HepG2 (cell line): ENCODE measurements around the gene COPZ2. TPM values are rescaled to one million over a fixed set of nuclear protein-coding genes. Genes with fewer than 3 reads are reported as not detected.

Experiments
- BHLHE40 ChIP-seq: IDR thresholded peaks from 2 replicates; pipeline ENCODE4 v1.6.1; 2011; ENCODE audit warnings: low read length, improper control_type of control experiment
- FOSL2 ChIP-seq: sonication (generic); formaldehyde crosslinking; IDR thresholded peaks from 2 replicates; pipeline ENCODE4 v1.4.0; 2020; ENCODE audit warnings: missing genetic modification reagents
- HCFC1 ChIP-seq: fragments of 150-350 bp; IDR thresholded peaks from 2 replicates; pipeline ENCODE4 v1.6.1; 2014; ENCODE audit warnings: low read depth, low read length
- HDAC1 ChIP-seq: sonication (generic); formaldehyde crosslinking; IDR thresholded peaks from 2 replicates; pipeline ENCODE4 v1.5.1; 2020; ENCODE audit warnings: mild to moderate bottlenecking, missing genetic modification reagents
- HDAC6 ChIP-seq: fragments of 200-600 bp; sonication (generic); IDR thresholded peaks from 2 replicates; pipeline ENCODE4 v1.7.0; 2017; ENCODE audit warnings: mild to moderate bottlenecking, antibody characterized with exemption, low read length, low read depth
- JDP2 ChIP-seq: sonication (generic); formaldehyde crosslinking; IDR thresholded peaks from 2 replicates; pipeline ENCODE4 v1.8.1; 2022; ENCODE audit warnings: missing genetic modification reagents, borderline replicate concordance
- JUNB ChIP-seq: sonication (generic); formaldehyde crosslinking; IDR thresholded peaks from 2 replicates; pipeline ENCODE4 v1.8.0; 2022; ENCODE audit warnings: missing genetic modification reagents, mild to moderate bottlenecking, borderline replicate concordance
- KAT8 ChIP-seq: IDR thresholded peaks from 2 replicates; pipeline ENCODE4 v1.6.1; 2016; ENCODE audit warnings: missing genetic modification reagents, missing compliant biosample characterization
- MED8 ChIP-seq: sonication (generic); formaldehyde crosslinking; IDR thresholded peaks from 2 replicates; pipeline ENCODE4 v1.8.1; 2023; ENCODE audit warnings: mild to moderate bottlenecking, missing genetic modification reagents; ENCODE audit not compliant: insufficient replicate concordance
- RBAK ChIP-seq: sonication (generic); formaldehyde crosslinking; IDR thresholded peaks from 2 replicates; pipeline ENCODE4 v1.5.1; 2020; ENCODE audit warnings: mild to moderate bottlenecking, missing genetic modification reagents
- RFXAP ChIP-seq: sonication (generic); formaldehyde crosslinking; IDR thresholded peaks from 2 replicates; pipeline ENCODE4 v1.4.0; 2020; ENCODE audit warnings: missing genetic modification reagents, borderline replicate concordance
- SKIL ChIP-seq: sonication (generic); formaldehyde crosslinking; IDR thresholded peaks from 2 replicates; pipeline ENCODE4 v1.8.0; 2022; ENCODE audit warnings: missing genetic modification reagents, mild to moderate bottlenecking, moderate library complexity, borderline replicate concordance
- SNAPC4 ChIP-seq: sonication (generic); formaldehyde crosslinking; IDR thresholded peaks from 2 replicates; pipeline ENCODE4 v1.4.0; 2020; ENCODE audit warnings: mild to moderate bottlenecking, missing genetic modification reagents
- TAF15 ChIP-seq: fragments of 200-400 bp; formaldehyde crosslinking; IDR thresholded peaks from one replicate; pipeline ENCODE4 v1.6.1; 2018; ENCODE audit warnings: mild to moderate bottlenecking, low read depth, low read length; ENCODE audit not compliant: poor library complexity, severe bottlenecking
- THYN1 ChIP-seq: sonication (generic); formaldehyde crosslinking; IDR thresholded peaks from 2 replicates; pipeline ENCODE4 v1.8.1; 2023; ENCODE audit warnings: low read depth, mild to moderate bottlenecking, moderate library complexity, missing genetic modification reagents, borderline replicate concordance
- TMF1 ChIP-seq: sonication (generic); formaldehyde crosslinking; IDR thresholded peaks from 2 replicates; pipeline ENCODE4 v1.8.1; 2022; ENCODE audit warnings: low read depth, missing genetic modification reagents
- YEATS4 ChIP-seq: sonication (generic); formaldehyde crosslinking; IDR thresholded peaks from 2 replicates; pipeline ENCODE4 v1.4.0; 2020; ENCODE audit warnings: missing genetic modification reagents, borderline replicate concordance
- ZNF20 ChIP-seq: sonication (generic); formaldehyde crosslinking; IDR thresholded peaks from 2 replicates; pipeline ENCODE4 v1.4.0; 2020; ENCODE audit warnings: mild to moderate bottlenecking, moderate library complexity, missing genetic modification reagents
- ZNF33B ChIP-seq: sonication (generic); formaldehyde crosslinking; IDR thresholded peaks from 2 replicates; pipeline ENCODE4 v1.5.1; 2020; ENCODE audit warnings: mild to moderate bottlenecking, missing genetic modification reagents
- ZNF546 ChIP-seq: sonication (generic); formaldehyde crosslinking; conservative IDR thresholded peaks from 2 replicates; pipeline ENCODE4 v1.8.1; 2023; ENCODE audit warnings: mild to moderate bottlenecking, missing genetic modification reagents
- ZNF761 ChIP-seq: sonication (generic); formaldehyde crosslinking; conservative IDR thresholded peaks from 2 replicates; pipeline ENCODE4 v1.4.0; 2020; ENCODE audit warnings: mild to moderate bottlenecking, missing genetic modification reagents
- ZNF773 ChIP-seq: sonication (generic); formaldehyde crosslinking; IDR thresholded peaks from 2 replicates; pipeline ENCODE4 v1.4.0; 2020; ENCODE audit warnings: missing genetic modification reagents, borderline replicate concordance
- ZSCAN30 ChIP-seq: sonication (generic); formaldehyde crosslinking; IDR thresholded peaks from 2 replicates; pipeline ENCODE4 v1.5.0; 2020; ENCODE audit warnings: mild to moderate bottlenecking, missing genetic modification reagents
- ZSCAN9 ChIP-seq: IDR thresholded peaks from 2 replicates; pipeline ENCODE4 v1.6.1; 2016; ENCODE audit warnings: borderline replicate concordance
- polyA plus RNA-seq, 8 experiments: library from polyadenylated mRNA; depleted of rRNA in 3 of 8; stranded (reverse) in 7 of 8; unstranded in 1 of 8; fragments of >200 nt; fragmentation: Illumina TruSeq in 4 of 8; extraction: Trizol in 4 of 8; gene quantifications; 2 replicates each; pipeline versions ENCODE4 v1.2.1 to v1.2.3, GENCODE V29; 2011 to 2016; ENCODE audit warnings: low read depth in 4 of 8, missing spikeins in 1 of 8, mixed read lengths in 1 of 8; ENCODE audit not compliant: insufficient read depth in 1 of 8
- total RNA-seq, 5 experiments: library from RNA; depleted of rRNA; stranded (reverse); fragments of >200 nt; fragmentation: Illumina TruSeq; extraction: Trizol; gene quantifications; 2 replicates each; pipeline ENCODE4 v1.2.3, GENCODE V29; 2016; ENCODE audit warnings: low read depth in 1 of 5

The COPZ2 gene
- total and polyA plus RNA-seq, 2 of the 13 experiments (the other 11 are each of a cell fraction or from before 2014, with no cell fraction given) = 0.61 to 1.5 TPM

GRCh38 chr17:48037036-48037837, at the start of gene COPZ2 (continued):
- TF ChIP-seq MED8 = no peak
- 0 out of 2 replicates have a peak, but pooled peaks have one; percentile 12 for TF ChIP-seq ZNF761 (CRISPR knock-in tag)
- no peak for TF ChIP-seq RBAK
- peak; percentile 42; the same call in 1 of the 2 replicates for TF ChIP-seq KAT8 (CRISPR knock-in tag)
- no peak for TF ChIP-seq FOSL2
- TF ChIP-seq TMF1 (CRISPR knock-in tag) = no peak
- TF ChIP-seq HDAC6 = no peak
- no peak for TF ChIP-seq ZSCAN9
- no peak for TF ChIP-seq TAF15
- no peak for TF ChIP-seq SNAPC4
- TF ChIP-seq ZNF773 (CRISPR knock-in tag) = no peak
- TF ChIP-seq HDAC1 (CRISPR knock-in tag) = peak; percentile 67
- TF ChIP-seq THYN1 (CRISPR knock-in tag) = 0 out of 2 replicates have a peak, but pooled peaks have one; percentile 58
- no peak for TF ChIP-seq ZNF20 (CRISPR knock-in tag)
- peak; percentile 77; the same call in 1 of the 2 replicates for TF ChIP-seq ZNF33B (CRISPR knock-in tag)
- TF ChIP-seq BHLHE40 = no peak
- no peak for TF ChIP-seq HCFC1
- TF ChIP-seq ZSCAN30 = no peak
- TF ChIP-seq RFXAP = no peak; the same call in 1 of the 2 replicates
- no peak for TF ChIP-seq JDP2 (CRISPR knock-in tag)
- no peak for TF ChIP-seq ZNF546 (CRISPR knock-in tag)
- TF ChIP-seq YEATS4 (CRISPR knock-in tag) = no peak
- TF ChIP-seq SKIL = no peak
- TF ChIP-seq JUNB = no peak
